WTC11 (cell line): Measurements from ENCODE around the gene RBM43. TPM values are rescaled to one million over a fixed set of nuclear protein-coding genes. Genes with fewer than 3 reads are reported as not detected.
"Not testable (repeated sequence)": the region's sequence is repeated elsewhere in the genome, so short reads cannot be mapped to it uniquely, and the experiment has no call there.

Experiments
- ATAC-seq: fragments of 200-7000 bp; cut with Tn5 transposase; 2 replicates; pipeline ENCODE4 v1.10.0; 2021; ENCODE audit warnings: mild to moderate bottlenecking, moderate library complexity
- CTCF ChIA-PET: fragments of 300-600 bp; sonication (Branson Sonifier 250); formaldehyde crosslinking; loops from one replicate; lab custom pipeline; 2021; ENCODE audit warnings: antibody characterized with exemption; lab: Charles Lee
- POLR2A ChIA-PET: fragments of 350-600 bp; sonication (Branson Sonifier 250); formaldehyde crosslinking; loops from one replicate; lab custom pipeline; 2021; ENCODE audit warnings: antibody characterized with exemption; lab: Charles Lee
- DNase-seq: peaks from one replicate; pipeline ENCODE4 v3.0.0; 2021; ENCODE audit warnings: low spot score
- H3K27ac Mint-ChIP-seq: 2 replicates; pipeline ENCODE4 v1.8.0; 2021; ENCODE audit warnings: mixed read lengths
- H3K27me3 Mint-ChIP-seq: 2 replicates; pipeline ENCODE4 v1.8.0; 2021; ENCODE audit warnings: low read depth, mild to moderate bottlenecking, moderate library complexity, mixed read lengths
- H3K36me3 Mint-ChIP-seq: 2 replicates; pipeline ENCODE4 v1.8.0; 2021; ENCODE audit warnings: mixed read lengths
- H3K4me1 Mint-ChIP-seq: 2 replicates; pipeline ENCODE4 v1.8.0; 2022; ENCODE audit warnings: mixed read lengths
- H3K4me3 Mint-ChIP-seq: 2 replicates; pipeline ENCODE4 v1.8.0; 2021; ENCODE audit warnings: mild to moderate bottlenecking, moderate library complexity, mixed read lengths
- H3K9me3 Mint-ChIP-seq: 2 replicates; pipeline ENCODE4 v1.8.0; 2021; ENCODE audit warnings: mixed read lengths
- EMX1 ChIP-seq: fragments of 250-450 bp; sonication (Bioruptor Pico); IDR thresholded peaks from 2 replicates; pipeline ENCODE4 v1.8.0; 2021; ENCODE audit warnings: mild to moderate bottlenecking
- IRF2 ChIP-seq: sonication (generic); formaldehyde crosslinking; IDR thresholded peaks from 2 replicates; pipeline ENCODE4 v1.8.0; 2022; ENCODE audit warnings: low read depth, missing genetic modification reagents, borderline replicate concordance
- ZBTB21 ChIP-seq: sonication (generic); formaldehyde crosslinking; IDR thresholded peaks from 2 replicates; pipeline ENCODE4 v1.8.1; 2023; ENCODE audit warnings: mild to moderate bottlenecking, missing genetic modification reagents, borderline replicate concordance
- ZNF416 ChIP-seq: fragments of 250-450 bp; sonication (Bioruptor Pico); IDR thresholded peaks from 2 replicates; pipeline ENCODE4 v1.9.0; 2021; ENCODE audit warnings: mild to moderate bottlenecking, inconsistent platforms
- total RNA-seq: library from RNA; stranded (reverse); gene quantifications from 3 replicates; pipeline ENCODE4 v1.2.3, GENCODE V29; 2021
- TF ChIP-seq, protein P1 (sequence below): sonication (generic); formaldehyde crosslinking; IDR thresholded peaks from 2 replicates; pipeline ENCODE4 v1.8.1; 2022; ENCODE audit warnings: missing genetic modification reagents, borderline replicate concordance
- TF ChIP-seq, protein P2 (sequence below): sonication (generic); formaldehyde crosslinking; conservative IDR thresholded peaks from 2 replicates; pipeline ENCODE4 v1.8.1; 2023; ENCODE audit warnings: mild to moderate bottlenecking, low read depth, missing genetic modification reagents, moderate library complexity
- TF ChIP-seq, protein P3 (sequence below): sonication (generic); formaldehyde crosslinking; IDR thresholded peaks from 2 replicates; pipeline ENCODE4 v1.8.1; 2022; ENCODE audit warnings: mild to moderate bottlenecking, missing genetic modification reagents, moderate library complexity, borderline replicate concordance
- TF ChIP-seq, protein P4 (sequence below): sonication (generic); formaldehyde crosslinking; IDR thresholded peaks from 2 replicates; pipeline ENCODE4 v1.8.1; 2023; ENCODE audit warnings: mild to moderate bottlenecking, moderate library complexity, missing genetic modification reagents
- TF ChIP-seq, protein P5 (sequence below): sonication (generic); formaldehyde crosslinking; IDR thresholded peaks from 2 replicates; pipeline ENCODE4 v1.8.1; 2023; ENCODE audit warnings: mild to moderate bottlenecking, missing genetic modification reagents

RBM43 gene
- total RNA-seq, 1 experiment from 2014 or later: 2.8 TPM

DNA sequence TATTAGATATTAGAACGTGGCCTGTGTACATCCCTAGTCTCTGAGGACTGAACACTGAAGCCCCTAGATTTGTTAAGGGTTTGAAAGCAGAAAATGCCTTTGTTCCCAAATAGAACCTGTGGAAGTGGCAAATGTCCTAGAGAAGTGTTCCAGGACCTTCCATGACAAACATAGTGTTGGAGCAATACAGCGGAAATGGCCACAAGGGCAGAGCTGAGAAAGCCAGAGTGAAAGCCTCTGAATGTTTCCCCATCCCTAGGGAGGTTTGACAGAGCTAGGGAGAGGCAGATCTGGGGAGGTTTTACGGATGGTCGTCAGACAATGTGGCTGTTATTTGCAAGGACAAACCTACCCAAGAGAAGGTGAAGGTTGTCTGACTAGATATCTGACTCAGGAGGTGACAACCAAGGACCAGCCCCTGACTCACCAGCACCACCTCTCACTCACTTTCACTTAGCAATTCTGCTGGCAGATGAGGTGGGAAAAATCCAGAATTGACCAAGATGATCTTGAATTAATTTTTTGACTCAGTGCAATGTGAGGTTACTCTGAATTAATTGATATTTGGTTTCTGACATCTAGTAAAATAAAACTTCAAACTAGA lies 24.1 kb downstream of the RBM43 start (continued):
- TF ChIP-seq, protein P1, sequence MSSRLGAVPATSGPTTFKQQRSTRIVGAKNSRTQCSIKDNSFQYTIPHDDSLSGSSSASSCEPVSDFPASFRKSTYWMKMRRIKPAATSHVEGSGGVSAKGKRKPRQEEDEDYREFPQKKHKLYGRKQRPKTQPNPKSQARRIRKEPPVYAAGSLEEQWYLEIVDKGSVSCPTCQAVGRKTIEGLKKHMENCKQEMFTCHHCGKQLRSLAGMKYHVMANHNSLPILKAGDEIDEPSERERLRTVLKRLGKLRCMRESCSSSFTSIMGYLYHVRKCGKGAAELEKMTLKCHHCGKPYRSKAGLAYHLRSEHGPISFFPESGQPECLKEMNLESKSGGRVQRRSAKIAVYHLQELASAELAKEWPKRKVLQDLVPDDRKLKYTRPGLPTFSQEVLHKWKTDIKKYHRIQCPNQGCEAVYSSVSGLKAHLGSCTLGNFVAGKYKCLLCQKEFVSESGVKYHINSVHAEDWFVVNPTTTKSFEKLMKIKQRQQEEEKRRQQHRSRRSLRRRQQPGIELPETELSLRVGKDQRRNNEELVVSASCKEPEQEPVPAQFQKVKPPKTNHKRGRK (CRISPR knock-in tag): no peak

DNA sequence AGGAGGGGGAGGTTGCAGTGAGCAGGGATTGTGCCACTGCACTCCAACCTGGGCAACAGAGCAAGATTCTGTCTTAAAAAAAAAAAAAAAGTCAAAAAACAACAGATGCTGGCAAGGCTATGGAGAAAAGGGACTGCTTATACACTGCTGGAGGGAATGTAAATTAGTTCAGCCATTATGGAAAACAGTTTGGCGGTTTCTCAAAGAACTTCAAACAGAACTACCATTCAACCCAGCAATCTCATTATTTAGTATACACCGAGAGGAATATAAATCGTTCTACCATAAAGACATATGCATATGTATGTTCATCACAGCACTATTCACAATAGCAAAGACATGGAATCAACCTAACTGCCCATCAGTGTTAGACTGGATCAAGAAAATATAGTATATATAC lies 27.9 kb downstream of the RBM43 start:
- H3K4me1 Mint-ChIP-seq, H3K36me3 Mint-ChIP-seq, DNase-seq, H3K27ac Mint-ChIP-seq, CTCF ChIA-PET, H3K9me3 Mint-ChIP-seq, ATAC-seq, H3K4me3 Mint-ChIP-seq, H3K27me3 Mint-ChIP-seq: not testable (repeated sequence)
- POLR2A ChIA-PET: interaction anchor here (0.6 kb wide), 1 partner anchor 221 kb away, joined by 4 read pairs; no protein-coding TSS in a partner anchor

DNA sequence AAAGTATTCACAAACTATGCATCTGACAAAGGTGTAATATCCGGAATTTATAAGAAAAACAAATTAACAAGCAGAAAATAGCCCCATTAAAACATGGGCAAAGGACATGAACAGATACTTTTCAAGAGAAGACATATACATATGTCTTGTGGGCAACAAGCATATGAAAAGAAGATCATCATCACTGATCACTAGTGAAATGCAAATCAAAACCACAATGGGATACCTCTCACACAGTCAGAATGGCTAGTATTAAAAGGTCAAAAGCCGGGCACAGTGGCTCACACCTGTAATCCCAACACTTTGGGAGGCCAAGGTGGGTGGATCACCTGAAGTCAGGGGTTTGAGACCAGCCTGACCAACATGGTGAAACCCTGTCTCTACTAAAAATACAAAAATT lies 28.4 kb downstream of the RBM43 start:
- H3K27ac Mint-ChIP-seq, H3K27me3 Mint-ChIP-seq, CTCF ChIA-PET, H3K4me1 Mint-ChIP-seq, POLR2A ChIA-PET, H3K9me3 Mint-ChIP-seq, H3K36me3 Mint-ChIP-seq, H3K4me3 Mint-ChIP-seq, ATAC-seq, DNase-seq: not testable (repeated sequence)

DNA sequence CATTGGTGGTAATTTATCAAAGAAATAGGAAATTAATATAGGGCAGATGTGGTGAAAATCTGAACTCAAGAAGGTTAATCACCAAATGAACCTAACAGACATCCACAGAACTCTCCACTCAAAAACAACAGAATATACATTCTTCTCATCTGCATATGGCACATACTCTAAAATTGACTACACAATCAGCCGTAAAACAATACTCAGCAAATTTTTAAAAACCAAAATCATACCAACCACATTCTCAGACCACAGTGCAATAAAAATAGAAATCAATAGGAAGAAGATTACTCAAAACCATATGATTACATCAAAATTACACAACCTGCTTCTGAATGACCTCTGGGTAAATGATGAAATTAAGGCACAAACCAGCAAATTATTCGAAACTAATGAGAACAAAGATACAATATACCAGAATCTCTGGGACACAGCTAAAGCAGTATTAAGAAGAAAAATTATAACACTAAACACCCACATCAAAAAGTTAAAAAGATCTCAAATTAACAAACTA lies 31.0 kb downstream of the RBM43 start:
- no peak overlapping the region for H3K27ac Mint-ChIP-seq
- no peaks in the 10 kb centered on the region for H3K4me1 Mint-ChIP-seq
- TF ChIP-seq, protein P2, sequence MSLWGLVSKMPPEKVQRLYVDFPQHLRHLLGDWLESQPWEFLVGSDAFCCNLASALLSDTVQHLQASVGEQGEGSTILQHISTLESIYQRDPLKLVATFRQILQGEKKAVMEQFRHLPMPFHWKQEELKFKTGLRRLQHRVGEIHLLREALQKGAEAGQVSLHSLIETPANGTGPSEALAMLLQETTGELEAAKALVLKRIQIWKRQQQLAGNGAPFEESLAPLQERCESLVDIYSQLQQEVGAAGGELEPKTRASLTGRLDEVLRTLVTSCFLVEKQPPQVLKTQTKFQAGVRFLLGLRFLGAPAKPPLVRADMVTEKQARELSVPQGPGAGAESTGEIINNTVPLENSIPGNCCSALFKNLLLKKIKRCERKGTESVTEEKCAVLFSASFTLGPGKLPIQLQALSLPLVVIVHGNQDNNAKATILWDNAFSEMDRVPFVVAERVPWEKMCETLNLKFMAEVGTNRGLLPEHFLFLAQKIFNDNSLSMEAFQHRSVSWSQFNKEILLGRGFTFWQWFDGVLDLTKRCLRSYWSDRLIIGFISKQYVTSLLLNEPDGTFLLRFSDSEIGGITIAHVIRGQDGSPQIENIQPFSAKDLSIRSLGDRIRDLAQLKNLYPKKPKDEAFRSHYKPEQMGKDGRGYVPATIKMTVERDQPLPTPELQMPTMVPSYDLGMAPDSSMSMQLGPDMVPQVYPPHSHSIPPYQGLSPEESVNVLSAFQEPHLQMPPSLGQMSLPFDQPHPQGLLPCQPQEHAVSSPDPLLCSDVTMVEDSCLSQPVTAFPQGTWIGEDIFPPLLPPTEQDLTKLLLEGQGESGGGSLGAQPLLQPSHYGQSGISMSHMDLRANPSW (CRISPR knock-in tag): no peak
- TF ChIP-seq, protein P3, sequence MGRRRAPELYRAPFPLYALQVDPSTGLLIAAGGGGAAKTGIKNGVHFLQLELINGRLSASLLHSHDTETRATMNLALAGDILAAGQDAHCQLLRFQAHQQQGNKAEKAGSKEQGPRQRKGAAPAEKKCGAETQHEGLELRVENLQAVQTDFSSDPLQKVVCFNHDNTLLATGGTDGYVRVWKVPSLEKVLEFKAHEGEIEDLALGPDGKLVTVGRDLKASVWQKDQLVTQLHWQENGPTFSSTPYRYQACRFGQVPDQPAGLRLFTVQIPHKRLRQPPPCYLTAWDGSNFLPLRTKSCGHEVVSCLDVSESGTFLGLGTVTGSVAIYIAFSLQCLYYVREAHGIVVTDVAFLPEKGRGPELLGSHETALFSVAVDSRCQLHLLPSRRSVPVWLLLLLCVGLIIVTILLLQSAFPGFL (CRISPR knock-in tag): no peak
- TF ChIP-seq, protein P4, sequence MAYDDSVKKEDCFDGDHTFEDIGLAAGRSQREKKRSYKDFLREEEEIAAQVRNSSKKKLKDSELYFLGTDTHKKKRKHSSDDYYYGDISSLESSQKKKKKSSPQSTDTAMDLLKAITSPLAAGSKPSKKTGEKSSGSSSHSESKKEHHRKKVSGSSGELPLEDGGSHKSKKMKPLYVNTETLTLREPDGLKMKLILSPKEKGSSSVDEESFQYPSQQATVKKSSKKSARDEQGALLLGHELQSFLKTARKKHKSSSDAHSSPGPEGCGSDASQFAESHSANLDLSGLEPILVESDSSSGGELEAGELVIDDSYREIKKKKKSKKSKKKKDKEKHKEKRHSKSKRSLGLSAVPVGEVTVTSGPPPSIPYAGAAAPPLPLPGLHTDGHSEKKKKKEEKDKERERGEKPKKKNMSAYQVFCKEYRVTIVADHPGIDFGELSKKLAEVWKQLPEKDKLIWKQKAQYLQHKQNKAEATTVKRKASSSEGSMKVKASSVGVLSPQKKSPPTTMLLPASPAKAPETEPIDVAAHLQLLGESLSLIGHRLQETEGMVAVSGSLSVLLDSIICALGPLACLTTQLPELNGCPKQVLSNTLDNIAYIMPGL (CRISPR knock-in tag): no peak
- TF ChIP-seq ZBTB21 (CRISPR knock-in tag): no peak
- TF ChIP-seq ZNF416: no peak
- TF ChIP-seq IRF2 (CRISPR knock-in tag): no peak
- no peak for TF ChIP-seq EMX1
- TF ChIP-seq, protein P5, sequence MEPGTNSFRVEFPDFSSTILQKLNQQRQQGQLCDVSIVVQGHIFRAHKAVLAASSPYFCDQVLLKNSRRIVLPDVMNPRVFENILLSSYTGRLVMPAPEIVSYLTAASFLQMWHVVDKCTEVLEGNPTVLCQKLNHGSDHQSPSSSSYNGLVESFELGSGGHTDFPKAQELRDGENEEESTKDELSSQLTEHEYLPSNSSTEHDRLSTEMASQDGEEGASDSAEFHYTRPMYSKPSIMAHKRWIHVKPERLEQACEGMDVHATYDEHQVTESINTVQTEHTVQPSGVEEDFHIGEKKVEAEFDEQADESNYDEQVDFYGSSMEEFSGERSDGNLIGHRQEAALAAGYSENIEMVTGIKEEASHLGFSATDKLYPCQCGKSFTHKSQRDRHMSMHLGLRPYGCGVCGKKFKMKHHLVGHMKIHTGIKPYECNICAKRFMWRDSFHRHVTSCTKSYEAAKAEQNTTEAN (CRISPR knock-in tag): no peak
- no peak overlapping the region for H3K4me3 Mint-ChIP-seq
- no peaks in the 10 kb centered on the region for H3K27me3 Mint-ChIP-seq
- DNase-seq: no peak
- H3K36me3 Mint-ChIP-seq: peaks cover 2% of the 10 kb centered on the region; the same call in 1 of the 2 replicates
- ChIA-PET CTCF (no interaction called here), POLR2A (no interaction called here)
- peaks cover 8% of the 10 kb centered on the region for H3K9me3 Mint-ChIP-seq
- no peak for ATAC-seq
